ENCODE data around the gene DDX31. TPM values are rescaled to one million over a fixed set of nuclear protein-coding genes. Genes with fewer than 3 reads are reported as not detected.

DDX31 gene
- total RNA-seq, 1 donor, result 11.6 TPM

DNA sequence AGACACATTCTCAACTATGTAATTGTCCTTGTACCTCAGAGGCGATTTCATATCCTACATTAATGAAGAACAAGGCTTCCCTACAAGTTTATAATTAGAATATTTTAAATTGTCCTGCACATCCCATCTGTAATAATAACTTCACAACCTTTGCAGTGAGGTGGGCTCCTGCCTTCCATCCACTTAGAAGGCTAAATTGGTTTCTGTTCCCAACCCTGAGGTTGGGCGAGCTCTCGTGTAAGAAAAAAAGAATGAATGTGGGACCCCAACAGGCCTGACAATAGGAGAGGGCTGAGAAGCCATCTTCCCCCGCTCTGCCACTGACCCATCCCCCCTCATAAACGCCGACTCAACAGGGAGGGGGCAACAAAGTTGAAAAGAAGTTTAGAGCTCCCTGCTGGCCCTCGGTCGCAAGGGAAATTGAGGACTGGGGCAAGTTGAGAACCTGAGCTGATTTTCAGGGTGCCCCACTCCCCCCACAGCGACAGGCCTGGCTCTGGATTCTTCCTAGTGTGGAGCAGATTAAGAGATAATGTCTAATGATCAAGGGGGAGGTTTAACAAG is 78.0 kb downstream of the DDX31 start:
- no peaks in the 10 kb centered on the region for H3K79me2 ChIP-seq (ENCODE audit: insufficient read depth, low read length)
- H3K27ac ChIP-seq (ENCODE audit: low read depth, low read length), result no peak overlapping the region
- no peaks in the 10 kb centered on the region for H3K9me3 ChIP-seq (ENCODE audit: low read depth, low read length)
- no peak overlapping the region for H3K4me2 ChIP-seq (ENCODE audit: insufficient read depth, low read length)
- peaks cover 54% of the 10 kb centered on the region for H3K27me3 ChIP-seq (ENCODE audit: insufficient read depth, low read length)
- DNase-seq (ENCODE audit: insufficient read length, low spot score, missing footprints), result peak; percentile 83
- peaks cover 7% of the 10 kb centered on the region for H3K36me3 ChIP-seq (ENCODE audit: insufficient read depth, low read length)
- H3K4me1 ChIP-seq (ENCODE audit: insufficient read depth, low read length), result no peaks in the 10 kb centered on the region
- TF ChIP-seq CTCF (IDR thresholded peaks at IDR 0.05; ENCODE audit: extremely low read depth, low read depth, low read length), result no peak
- peaks cover 47% of the 10 kb centered on the region for H4K20me1 ChIP-seq (ENCODE audit: insufficient read depth, low read length)
- H2AFZ ChIP-seq (ENCODE audit: low read length), result no peak overlapping the region
- no peak overlapping the region for H3K4me3 ChIP-seq (ENCODE audit: insufficient read depth, low read length)

DNA sequence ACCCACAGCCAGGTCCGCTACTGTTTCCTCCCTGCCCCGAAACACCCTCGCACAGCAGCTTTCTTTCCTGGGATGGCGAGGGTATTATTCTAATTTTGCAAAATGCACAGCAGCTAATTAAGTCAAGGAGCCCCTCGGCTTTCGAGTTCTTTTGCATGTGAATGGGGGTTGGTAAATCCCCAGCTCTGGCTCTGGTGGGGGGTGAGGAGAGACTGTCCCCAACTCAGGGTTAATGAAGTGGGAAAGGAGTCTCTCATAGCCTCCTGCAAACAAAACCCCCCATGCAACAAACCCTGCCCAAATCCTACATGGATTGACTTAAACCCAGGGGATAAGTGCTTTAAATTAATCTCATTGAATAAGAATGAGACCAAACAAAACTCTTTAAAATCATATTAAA is 78.5 kb downstream of the DDX31 start:
- no peak overlapping the region for H3K4me2 ChIP-seq (ENCODE audit: insufficient read depth, low read length)
- H3K27ac ChIP-seq (ENCODE audit: low read depth, low read length), result no peak overlapping the region
- H4K20me1 ChIP-seq (ENCODE audit: insufficient read depth, low read length), result peaks cover 46% of the 10 kb centered on the region
- no peak overlapping the region for H2AFZ ChIP-seq (ENCODE audit: low read length)
- no peak for TF ChIP-seq CTCF (IDR thresholded peaks at IDR 0.05; ENCODE audit: extremely low read depth, low read depth, low read length)
- H3K4me3 ChIP-seq (ENCODE audit: insufficient read depth, low read length), result no peak overlapping the region
- DNase-seq (ENCODE audit: insufficient read length, low spot score, missing footprints), result peak; percentile 92
- H3K4me1 ChIP-seq (ENCODE audit: insufficient read depth, low read length), result no peaks in the 10 kb centered on the region
- H3K36me3 ChIP-seq (ENCODE audit: insufficient read depth, low read length), result peaks cover 4% of the 10 kb centered on the region
- H3K9me3 ChIP-seq (ENCODE audit: low read depth, low read length), result no peaks in the 10 kb centered on the region
- H3K27me3 ChIP-seq (ENCODE audit: insufficient read depth, low read length), result peaks cover 60% of the 10 kb centered on the region
- H3K79me2 ChIP-seq (ENCODE audit: insufficient read depth, low read length), result no peaks in the 10 kb centered on the region

DNA sequence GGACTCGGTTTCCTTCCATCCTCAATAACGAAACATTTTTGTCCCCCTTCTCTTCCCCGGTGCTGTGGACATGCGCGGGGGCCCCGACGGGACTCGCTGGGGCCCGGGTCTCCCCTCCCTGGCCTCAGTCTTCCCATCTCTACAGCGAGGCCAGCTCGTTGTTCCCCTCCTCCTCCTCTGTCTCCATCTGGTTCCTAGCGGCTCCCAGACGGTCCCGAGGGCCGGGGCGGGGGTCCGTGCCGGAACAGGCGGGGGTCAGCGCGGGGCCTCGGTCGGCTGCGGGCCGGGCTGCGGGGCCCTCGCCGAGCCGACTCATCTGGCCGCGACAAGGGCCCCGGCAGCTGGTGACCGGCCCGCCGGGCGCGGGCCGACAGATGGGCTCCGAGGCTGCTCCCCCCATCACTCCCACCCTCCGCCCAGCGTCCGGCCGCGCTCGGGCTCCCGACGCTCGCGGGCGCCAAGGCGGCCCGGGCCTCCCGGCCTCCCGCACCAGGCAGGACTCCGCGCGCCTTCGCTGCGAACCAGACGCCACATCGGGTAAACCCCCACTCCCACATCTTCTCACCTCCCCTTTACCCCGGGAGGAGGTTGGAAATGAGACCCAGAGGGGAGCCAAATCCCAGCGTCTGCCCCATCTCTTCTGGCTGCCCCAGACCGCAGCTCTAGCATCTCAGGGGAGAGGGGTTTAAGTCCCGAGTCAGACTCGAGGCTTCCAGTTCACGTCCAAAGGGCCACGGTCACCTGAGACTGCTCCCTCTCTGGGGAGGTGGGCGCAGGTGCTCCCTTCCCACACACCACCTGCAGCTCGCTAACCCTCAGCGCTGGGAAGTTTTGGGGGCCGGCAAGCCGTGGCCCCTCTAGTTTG is 79.2 kb downstream of the DDX31 start:
- Histone ChIP-seq H3K4me3 (ENCODE audit: insufficient read depth, low read length) (no peak overlapping the region), H3K9me3 (ENCODE audit: low read depth, low read length) (no peaks in the 10 kb centered on the region), H3K27me3 (ENCODE audit: insufficient read depth, low read length) (peaks cover 67% of the 10 kb centered on the region), H2AFZ (ENCODE audit: low read length) (no peak overlapping the region), H3K36me3 (ENCODE audit: insufficient read depth, low read length) (peaks cover 4% of the 10 kb centered on the region), H3K4me2 (ENCODE audit: insufficient read depth, low read length) (no peak overlapping the region), H3K79me2 (ENCODE audit: insufficient read depth, low read length) (no peaks in the 10 kb centered on the region), H4K20me1 (ENCODE audit: insufficient read depth, low read length) (peaks cover 49% of the 10 kb centered on the region), H3K27ac (ENCODE audit: low read depth, low read length) (no peak overlapping the region), H3K4me1 (ENCODE audit: insufficient read depth, low read length) (no peaks in the 10 kb centered on the region)
- TF ChIP-seq CTCF (IDR thresholded peaks at IDR 0.05; ENCODE audit: extremely low read depth, low read depth, low read length), result no peak
- peak; percentile 79 for DNase-seq (ENCODE audit: insufficient read length, low spot score, missing footprints)

- DNase-seq (ENCODE audit: insufficient read length, low spot score, missing footprints), result peak; percentile 87
- peaks cover 48% of the 10 kb centered on the region for H4K20me1 ChIP-seq (ENCODE audit: insufficient read depth, low read length)
- no peaks in the 10 kb centered on the region for H3K79me2 ChIP-seq (ENCODE audit: insufficient read depth, low read length)
- H3K27me3 ChIP-seq (ENCODE audit: insufficient read depth, low read length), result peaks cover 73% of the 10 kb centered on the region
- no peaks in the 10 kb centered on the region for H3K4me1 ChIP-seq (ENCODE audit: insufficient read depth, low read length)
- no peak overlapping the region for H3K27ac ChIP-seq (ENCODE audit: low read depth, low read length)
- no peak for TF ChIP-seq CTCF (IDR thresholded peaks at IDR 0.05; ENCODE audit: extremely low read depth, low read depth, low read length)
- H2AFZ ChIP-seq (ENCODE audit: low read length), result no peak overlapping the region
- H3K9me3 ChIP-seq (ENCODE audit: low read depth, low read length), result no peaks in the 10 kb centered on the region
- peaks cover 4% of the 10 kb centered on the region for H3K36me3 ChIP-seq (ENCODE audit: insufficient read depth, low read length)
- no peak overlapping the region for H3K4me2 ChIP-seq (ENCODE audit: insufficient read depth, low read length)
- H3K4me3 ChIP-seq (ENCODE audit: insufficient read depth, low read length), result no peak overlapping the region
These were observed 79.8 kb downstream of the DDX31 start for GRCh38 chr9:132590037-132590317.
